Neural crest cell (in vitro differentiated cells): Measurements from ENCODE around the gene LYPD8. TPM values are rescaled to one million over a fixed set of nuclear protein-coding genes. Genes with fewer than 3 reads are reported as not detected.

Experiments used
- DNase-seq: peaks from one replicate; pipeline ENCODE4 v3.0.0; 2021; ENCODE audit warnings: low read depth, mixed read lengths, low spot score
- H3K27ac Mint-ChIP-seq: one replicate; pipeline ENCODE4 v1.8.0; 2021; ENCODE audit warnings: mild to moderate bottlenecking, mixed read lengths; ENCODE audit not compliant: unreplicated experiment
- H3K27me3 Mint-ChIP-seq: 2 replicates; pipeline ENCODE4 v1.8.0; 2021; ENCODE audit warnings: low read depth, mild to moderate bottlenecking, mixed read lengths
- H3K36me3 Mint-ChIP-seq: 2 replicates; pipeline ENCODE4 v1.8.0; 2021; ENCODE audit warnings: low read depth, mild to moderate bottlenecking, mixed read lengths
- H3K4me1 Mint-ChIP-seq: 2 replicates; pipeline ENCODE4 v1.8.0; 2021; ENCODE audit warnings: mixed read lengths
- H3K4me3 Mint-ChIP-seq: one replicate; pipeline ENCODE4 v1.8.0; 2021; ENCODE audit warnings: mild to moderate bottlenecking, mixed read lengths
- H3K9me3 Mint-ChIP-seq: 2 replicates; pipeline ENCODE4 v1.8.0; 2021; ENCODE audit warnings: mixed read lengths
- total RNA-seq: library from RNA; stranded (reverse); gene quantifications from 2 replicates; pipeline ENCODE4 v1.2.1, GENCODE V29; 2021
- TF ChIP-seq, protein P1 (sequence below): fragments of 200-600 bp; sonication (generic); conservative IDR thresholded peaks from 2 replicates; pipeline ENCODE4 v1.5.0; 2021; ENCODE audit warnings: antibody characterized with exemption, mild to moderate bottlenecking

LYPD8 gene
- total RNA-seq, 1 donor from 2014 or later: not detected

DNA sequence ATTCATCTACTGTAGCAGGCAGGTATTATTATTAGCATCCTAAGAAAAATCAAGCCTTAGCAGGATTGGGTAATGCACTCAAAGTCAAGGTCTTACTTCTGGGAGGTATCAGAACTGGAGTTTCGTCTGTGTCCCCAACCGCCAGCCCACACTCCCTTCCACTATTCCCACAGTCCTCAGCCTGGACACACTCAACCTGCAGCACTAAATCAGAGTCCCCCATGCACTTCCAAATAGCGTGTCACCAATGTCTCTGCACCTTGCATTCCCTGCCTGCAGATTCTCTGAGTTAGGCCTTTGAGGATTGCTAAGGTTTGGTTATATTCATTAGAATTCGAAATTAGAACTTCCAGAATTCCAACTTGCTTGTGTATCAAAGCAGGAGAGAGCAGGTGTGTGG lies 3.9 kb downstream of the LYPD8 start:
- no peak for DNase-seq
- TF ChIP-seq, protein P1, sequence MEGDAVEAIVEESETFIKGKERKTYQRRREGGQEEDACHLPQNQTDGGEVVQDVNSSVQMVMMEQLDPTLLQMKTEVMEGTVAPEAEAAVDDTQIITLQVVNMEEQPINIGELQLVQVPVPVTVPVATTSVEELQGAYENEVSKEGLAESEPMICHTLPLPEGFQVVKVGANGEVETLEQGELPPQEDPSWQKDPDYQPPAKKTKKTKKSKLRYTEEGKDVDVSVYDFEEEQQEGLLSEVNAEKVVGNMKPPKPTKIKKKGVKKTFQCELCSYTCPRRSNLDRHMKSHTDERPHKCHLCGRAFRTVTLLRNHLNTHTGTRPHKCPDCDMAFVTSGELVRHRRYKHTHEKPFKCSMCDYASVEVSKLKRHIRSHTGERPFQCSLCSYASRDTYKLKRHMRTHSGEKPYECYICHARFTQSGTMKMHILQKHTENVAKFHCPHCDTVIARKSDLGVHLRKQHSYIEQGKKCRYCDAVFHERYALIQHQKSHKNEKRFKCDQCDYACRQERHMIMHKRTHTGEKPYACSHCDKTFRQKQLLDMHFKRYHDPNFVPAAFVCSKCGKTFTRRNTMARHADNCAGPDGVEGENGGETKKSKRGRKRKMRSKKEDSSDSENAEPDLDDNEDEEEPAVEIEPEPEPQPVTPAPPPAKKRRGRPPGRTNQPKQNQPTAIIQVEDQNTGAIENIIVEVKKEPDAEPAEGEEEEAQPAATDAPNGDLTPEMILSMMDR: no peak
- H3K9me3 Mint-ChIP-seq: peaks cover 10% of the 10 kb centered on the region
- H3K4me3 Mint-ChIP-seq: no peak overlapping the region
- peaks cover 6% of the 10 kb centered on the region for H3K36me3 Mint-ChIP-seq
- H3K27ac Mint-ChIP-seq: no peak overlapping the region
- H3K4me1 Mint-ChIP-seq: no peaks in the 10 kb centered on the region
- no peaks in the 10 kb centered on the region for H3K27me3 Mint-ChIP-seq

- TF ChIP-seq, protein P1: no peak
- Mint-ChIP-seq H3K9me3 (peaks cover 10% of the 10 kb centered on the region), H3K27me3 (no peaks in the 10 kb centered on the region), H3K4me1 (no peaks in the 10 kb centered on the region), H3K27ac (no peak overlapping the region), H3K4me3 (no peak overlapping the region), H3K36me3 (peaks cover 8% of the 10 kb centered on the region)
- DNase-seq: no peak
Measured at GRCh38 chr1:248751142-248751541, 4.4 kb downstream of the LYPD8 start.

DNA sequence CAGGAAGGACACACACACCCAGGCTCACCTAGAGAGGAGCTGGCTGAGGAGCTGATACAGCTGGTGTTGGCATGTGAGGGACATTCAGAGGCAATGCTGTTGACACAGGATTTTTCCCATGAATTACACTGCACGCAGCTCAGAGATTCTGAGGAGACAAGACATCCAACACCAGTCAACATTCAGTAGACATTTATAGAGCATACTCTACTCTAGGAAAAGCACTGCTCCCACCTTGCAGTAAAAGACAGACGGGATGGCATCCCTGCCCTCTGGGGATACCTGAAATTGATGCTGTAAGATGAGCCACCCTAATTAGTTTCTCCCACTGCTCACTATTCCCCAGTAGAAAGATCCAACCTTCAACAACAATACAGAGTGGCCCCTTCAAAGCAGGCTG lies 5.1 kb downstream of the LYPD8 start:
- H3K36me3 Mint-ChIP-seq: peaks cover 9% of the 10 kb centered on the region
- DNase-seq: no peak
- peaks cover 10% of the 10 kb centered on the region for H3K9me3 Mint-ChIP-seq
- no peak overlapping the region for H3K4me3 Mint-ChIP-seq
- H3K27me3 Mint-ChIP-seq: no peaks in the 10 kb centered on the region
- H3K27ac Mint-ChIP-seq: no peak overlapping the region
- no peaks in the 10 kb centered on the region for H3K4me1 Mint-ChIP-seq
- TF ChIP-seq, protein P1: no peak

DNA sequence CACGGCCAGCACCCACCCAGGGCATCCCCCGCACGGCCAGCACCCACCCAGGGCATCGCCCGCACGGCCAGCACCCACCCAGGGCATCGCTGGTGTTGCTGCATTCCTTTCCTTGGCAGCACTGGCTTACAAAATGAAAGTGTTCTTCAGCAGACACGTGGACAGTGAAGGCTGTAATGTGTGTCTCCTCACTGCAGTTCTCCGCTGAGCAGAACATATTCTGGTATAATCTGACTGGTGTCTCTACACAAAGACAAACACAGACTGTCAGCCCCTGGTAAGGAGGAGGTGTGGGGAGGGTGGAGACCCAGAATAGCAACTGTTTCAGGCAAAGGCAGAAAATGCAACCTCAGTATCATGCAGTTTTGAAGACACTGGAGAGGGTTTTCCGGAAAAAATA lies 7.3 kb downstream of the LYPD8 start:
- H3K9me3 Mint-ChIP-seq: peaks cover 13% of the 10 kb centered on the region
- TF ChIP-seq, protein P1: no peak
- no peaks in the 10 kb centered on the region for H3K27me3 Mint-ChIP-seq
- peaks cover 14% of the 10 kb centered on the region for H3K36me3 Mint-ChIP-seq
- no peak overlapping the region for H3K27ac Mint-ChIP-seq
- no peak overlapping the region for H3K4me3 Mint-ChIP-seq
- H3K4me1 Mint-ChIP-seq: no peaks in the 10 kb centered on the region
- DNase-seq: no peak

GRCh38 chr1:248740876-248741275 lies 14.7 kb downstream of the LYPD8 start:
- Mint-ChIP-seq H3K4me3 (no peak overlapping the region), H3K27ac (no peak overlapping the region), H3K9me3 (peaks cover 14% of the 10 kb centered on the region), H3K36me3 (peaks cover 16% of the 10 kb centered on the region), H3K27me3 (no peaks in the 10 kb centered on the region), H3K4me1 (no peaks in the 10 kb centered on the region)
- TF ChIP-seq, protein P1: no peak
- no peak for DNase-seq
